WTC11 (cell line): ENCODE data around the gene SORCS2. TPM values are rescaled to one million over a fixed set of nuclear protein-coding genes. Genes with fewer than 3 reads are reported as not detected.

Source experiments
- ATAC-seq: fragments of 200-7000 bp; cut with Tn5 transposase; 2 replicates; pipeline ENCODE4 v1.10.0; 2021; ENCODE audit warnings: mild to moderate bottlenecking, moderate library complexity
- CTCF ChIA-PET: fragments of 300-600 bp; sonication (Branson Sonifier 250); formaldehyde crosslinking; loops from one replicate; lab custom pipeline; 2021; ENCODE audit warnings: antibody characterized with exemption; lab: Charles Lee
- POLR2A ChIA-PET: fragments of 350-600 bp; sonication (Branson Sonifier 250); formaldehyde crosslinking; loops from one replicate; lab custom pipeline; 2021; ENCODE audit warnings: antibody characterized with exemption; lab: Charles Lee
- DNase-seq: peaks from one replicate; pipeline ENCODE4 v3.0.0; 2021; ENCODE audit warnings: low spot score
- H3K27ac Mint-ChIP-seq: 2 replicates; pipeline ENCODE4 v1.8.0; 2021; ENCODE audit warnings: mixed read lengths
- H3K27me3 Mint-ChIP-seq: 2 replicates; pipeline ENCODE4 v1.8.0; 2021; ENCODE audit warnings: low read depth, mild to moderate bottlenecking, moderate library complexity, mixed read lengths
- H3K36me3 Mint-ChIP-seq: 2 replicates; pipeline ENCODE4 v1.8.0; 2021; ENCODE audit warnings: mixed read lengths
- H3K4me1 Mint-ChIP-seq: 2 replicates; pipeline ENCODE4 v1.8.0; 2022; ENCODE audit warnings: mixed read lengths
- H3K4me3 Mint-ChIP-seq: 2 replicates; pipeline ENCODE4 v1.8.0; 2021; ENCODE audit warnings: mild to moderate bottlenecking, moderate library complexity, mixed read lengths
- H3K9me3 Mint-ChIP-seq: 2 replicates; pipeline ENCODE4 v1.8.0; 2021; ENCODE audit warnings: mixed read lengths
- ATF1 ChIP-seq: sonication (generic); formaldehyde crosslinking; IDR thresholded peaks from 2 replicates; pipeline ENCODE4 v1.8.1; 2023; ENCODE audit warnings: mild to moderate bottlenecking, moderate library complexity, missing genetic modification reagents
- CREM ChIP-seq: sonication (generic); formaldehyde crosslinking; IDR thresholded peaks from 2 replicates; pipeline ENCODE4 v1.8.1; 2022; ENCODE audit warnings: mild to moderate bottlenecking, missing genetic modification reagents, moderate library complexity
- ESRRA ChIP-seq: sonication (generic); formaldehyde crosslinking; IDR thresholded peaks from 2 replicates; pipeline ENCODE4 v1.8.1; 2022; ENCODE audit warnings: mild to moderate bottlenecking, missing genetic modification reagents, borderline replicate concordance
- GABPB1 ChIP-seq: sonication (generic); formaldehyde crosslinking; IDR thresholded peaks from 2 replicates; pipeline ENCODE4 v1.8.1; 2023; ENCODE audit warnings: mild to moderate bottlenecking, missing genetic modification reagents
- GTF2I ChIP-seq: fragments of 250-450 bp; sonication (Bioruptor Pico); conservative IDR thresholded peaks from 2 replicates; pipeline ENCODE4 v1.4.0; 2021; ENCODE audit warnings: mild to moderate bottlenecking
- JAZF1 ChIP-seq: fragments of 250-450 bp; sonication (Bioruptor Pico); IDR thresholded peaks from 2 replicates; pipeline ENCODE4 v1.9.0; 2021; ENCODE audit warnings: moderate library complexity, mild to moderate bottlenecking, inconsistent platforms
- NFE2L1 ChIP-seq: sonication (generic); formaldehyde crosslinking; IDR thresholded peaks from 2 replicates; pipeline ENCODE4 v1.8.1; 2023; ENCODE audit warnings: missing genetic modification reagents
- NR3C1 ChIP-seq: sonication (generic); formaldehyde crosslinking; conservative IDR thresholded peaks from 2 replicates; pipeline ENCODE4 v1.8.1; 2023; ENCODE audit warnings: low read depth, mild to moderate bottlenecking, missing genetic modification reagents
- RELA ChIP-seq: sonication (generic); formaldehyde crosslinking; IDR thresholded peaks from 2 replicates; pipeline ENCODE4 v1.8.1; 2022; ENCODE audit warnings: missing genetic modification reagents, mild to moderate bottlenecking, borderline replicate concordance
- TEAD4 ChIP-seq: sonication (generic); formaldehyde crosslinking; IDR thresholded peaks from 2 replicates; pipeline ENCODE4 v1.8.0; 2022; ENCODE audit warnings: mild to moderate bottlenecking, missing genetic modification reagents
- ZNF671 ChIP-seq: fragments of 250-450 bp; sonication (Bioruptor Pico); IDR thresholded peaks from 2 replicates; pipeline ENCODE4 v1.8.0; 2021; ENCODE audit warnings: mild to moderate bottlenecking
- total RNA-seq: library from RNA; stranded (reverse); gene quantifications from 3 replicates; pipeline ENCODE4 v1.2.3, GENCODE V29; 2021
- TF ChIP-seq, protein P1 (sequence below): sonication (generic); formaldehyde crosslinking; IDR thresholded peaks from 2 replicates; pipeline ENCODE4 v1.8.0; 2023; ENCODE audit warnings: missing genetic modification reagents
- TF ChIP-seq, protein P2 (sequence below): sonication (generic); formaldehyde crosslinking; IDR thresholded peaks from 2 replicates; pipeline ENCODE4 v1.8.1; 2023; ENCODE audit warnings: mild to moderate bottlenecking, missing genetic modification reagents, moderate library complexity
- TF ChIP-seq, protein P3 (sequence below): fragments of 200-600 bp; IDR thresholded peaks from 2 replicates; pipeline ENCODE4 v1.8.0; 2022; ENCODE audit warnings: antibody characterized with exemption
- TF ChIP-seq, protein P4 (sequence below): sonication (generic); formaldehyde crosslinking; IDR thresholded peaks from 2 replicates; pipeline ENCODE4 v1.8.1; 2022; ENCODE audit warnings: missing genetic modification reagents, borderline replicate concordance
- TF ChIP-seq, protein P5 (sequence below): sonication (generic); formaldehyde crosslinking; IDR thresholded peaks from 2 replicates; pipeline ENCODE4 v1.8.1; 2022; ENCODE audit warnings: mild to moderate bottlenecking, missing genetic modification reagents, moderate library complexity, borderline replicate concordance
- TF ChIP-seq, protein P6 (sequence below): sonication (generic); formaldehyde crosslinking; IDR thresholded peaks from 2 replicates; pipeline ENCODE4 v1.8.0; 2022; ENCODE audit warnings: mild to moderate bottlenecking, missing genetic modification reagents
- TF ChIP-seq, protein P7 (sequence below): sonication (generic); formaldehyde crosslinking; conservative IDR thresholded peaks from 2 replicates; pipeline ENCODE4 v1.8.1; 2022; ENCODE audit warnings: mild to moderate bottlenecking, missing genetic modification reagents
- TF ChIP-seq, protein P8 (sequence below): fragments of 250-450 bp; sonication (Bioruptor Pico); IDR thresholded peaks from 2 replicates; pipeline ENCODE4 v1.9.0; 2021; ENCODE audit warnings: mild to moderate bottlenecking
- TF ChIP-seq, protein P9 (sequence below): sonication (generic); formaldehyde crosslinking; IDR thresholded peaks from 2 replicates; pipeline ENCODE4 v1.8.0; 2022; ENCODE audit warnings: mild to moderate bottlenecking, missing genetic modification reagents

Gene SORCS2
- total RNA-seq, 1 experiment from 2014 or later: 6.6 TPM

DNA sequence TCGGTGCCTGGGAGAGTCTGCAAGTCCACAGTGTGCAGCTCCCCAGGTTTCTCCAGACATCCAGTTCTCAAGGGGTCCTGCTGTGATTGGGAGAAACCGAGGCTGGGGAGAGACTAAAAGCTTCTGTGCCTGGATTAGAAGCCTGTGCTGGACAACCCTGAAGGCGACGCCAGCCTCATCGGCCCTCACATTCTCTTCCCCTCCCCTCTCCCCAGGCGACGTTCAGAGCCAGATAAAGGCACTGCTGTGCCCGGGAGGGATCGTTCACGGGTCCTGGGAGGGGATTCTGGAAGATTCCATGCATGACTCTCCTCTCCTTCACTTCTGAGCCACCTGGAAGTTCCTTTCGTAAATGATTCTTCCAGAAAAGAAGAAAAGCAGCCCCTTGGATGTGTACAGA is 114.6 kb downstream of the SORCS2 start (continued):
- TF ChIP-seq, protein P1, sequence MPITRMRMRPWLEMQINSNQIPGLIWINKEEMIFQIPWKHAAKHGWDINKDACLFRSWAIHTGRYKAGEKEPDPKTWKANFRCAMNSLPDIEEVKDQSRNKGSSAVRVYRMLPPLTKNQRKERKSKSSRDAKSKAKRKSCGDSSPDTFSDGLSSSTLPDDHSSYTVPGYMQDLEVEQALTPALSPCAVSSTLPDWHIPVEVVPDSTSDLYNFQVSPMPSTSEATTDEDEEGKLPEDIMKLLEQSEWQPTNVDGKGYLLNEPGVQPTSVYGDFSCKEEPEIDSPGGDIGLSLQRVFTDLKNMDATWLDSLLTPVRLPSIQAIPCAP: no peak
- TF ChIP-seq JAZF1 (CRISPR knock-in tag) (no peak), GABPB1 (CRISPR knock-in tag) (no peak), ESRRA (CRISPR knock-in tag) (no peak)
- TF ChIP-seq, protein P2, sequence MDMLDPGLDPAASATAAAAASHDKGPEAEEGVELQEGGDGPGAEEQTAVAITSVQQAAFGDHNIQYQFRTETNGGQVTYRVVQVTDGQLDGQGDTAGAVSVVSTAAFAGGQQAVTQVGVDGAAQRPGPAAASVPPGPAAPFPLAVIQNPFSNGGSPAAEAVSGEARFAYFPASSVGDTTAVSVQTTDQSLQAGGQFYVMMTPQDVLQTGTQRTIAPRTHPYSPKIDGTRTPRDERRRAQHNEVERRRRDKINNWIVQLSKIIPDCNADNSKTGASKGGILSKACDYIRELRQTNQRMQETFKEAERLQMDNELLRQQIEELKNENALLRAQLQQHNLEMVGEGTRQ (CRISPR knock-in tag): no peak
- TF ChIP-seq, protein P3, sequence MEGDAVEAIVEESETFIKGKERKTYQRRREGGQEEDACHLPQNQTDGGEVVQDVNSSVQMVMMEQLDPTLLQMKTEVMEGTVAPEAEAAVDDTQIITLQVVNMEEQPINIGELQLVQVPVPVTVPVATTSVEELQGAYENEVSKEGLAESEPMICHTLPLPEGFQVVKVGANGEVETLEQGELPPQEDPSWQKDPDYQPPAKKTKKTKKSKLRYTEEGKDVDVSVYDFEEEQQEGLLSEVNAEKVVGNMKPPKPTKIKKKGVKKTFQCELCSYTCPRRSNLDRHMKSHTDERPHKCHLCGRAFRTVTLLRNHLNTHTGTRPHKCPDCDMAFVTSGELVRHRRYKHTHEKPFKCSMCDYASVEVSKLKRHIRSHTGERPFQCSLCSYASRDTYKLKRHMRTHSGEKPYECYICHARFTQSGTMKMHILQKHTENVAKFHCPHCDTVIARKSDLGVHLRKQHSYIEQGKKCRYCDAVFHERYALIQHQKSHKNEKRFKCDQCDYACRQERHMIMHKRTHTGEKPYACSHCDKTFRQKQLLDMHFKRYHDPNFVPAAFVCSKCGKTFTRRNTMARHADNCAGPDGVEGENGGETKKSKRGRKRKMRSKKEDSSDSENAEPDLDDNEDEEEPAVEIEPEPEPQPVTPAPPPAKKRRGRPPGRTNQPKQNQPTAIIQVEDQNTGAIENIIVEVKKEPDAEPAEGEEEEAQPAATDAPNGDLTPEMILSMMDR: no peak

DNA sequence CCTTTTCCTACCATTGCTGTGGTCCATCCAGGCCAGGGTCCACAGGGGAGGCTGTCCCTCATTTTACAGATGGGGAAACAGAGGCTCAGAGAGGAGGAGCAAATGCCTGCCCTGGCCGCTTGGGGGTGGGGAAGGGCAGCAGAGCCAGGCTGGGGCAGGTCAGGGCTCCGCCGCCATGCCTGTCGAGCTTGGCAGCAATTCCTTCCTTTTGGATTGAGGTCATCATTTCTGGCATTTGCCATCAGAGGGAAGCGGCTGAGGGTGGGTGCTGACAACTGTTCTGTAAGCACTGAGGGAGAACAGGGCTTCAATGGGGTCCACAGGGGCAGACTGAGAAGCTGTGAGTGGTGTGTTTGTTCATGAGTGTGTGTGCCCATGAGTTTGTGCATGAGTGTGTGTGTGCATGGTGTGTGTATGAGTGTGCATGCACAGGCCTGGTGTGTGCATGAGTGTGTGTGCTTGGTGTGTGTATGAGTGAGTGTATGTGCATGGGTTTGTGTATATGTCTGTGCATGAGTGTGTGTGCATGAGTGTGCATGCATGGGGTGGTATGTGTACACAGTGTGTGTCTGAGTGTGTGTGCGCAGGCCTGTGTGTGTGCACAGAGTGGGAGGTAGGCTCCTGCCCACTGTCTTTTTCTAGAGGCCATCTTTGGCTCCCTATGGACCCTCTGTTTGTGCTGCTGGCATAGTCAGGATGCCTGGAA is 115.2 kb downstream of the SORCS2 start:
- H3K9me3 Mint-ChIP-seq: no peaks in the 10 kb centered on the region
- H3K4me1 Mint-ChIP-seq: peaks cover 15% of the 10 kb centered on the region
- H3K27ac Mint-ChIP-seq: peak overlapping the region; percentile 66; the same call in 1 of the 2 replicates
- H3K27me3 Mint-ChIP-seq: no peaks in the 10 kb centered on the region
- POLR2A ChIA-PET: no interaction called here
- ATAC-seq (no peak), DNase-seq (no peak)
- TF ChIP-seq, protein P4, sequence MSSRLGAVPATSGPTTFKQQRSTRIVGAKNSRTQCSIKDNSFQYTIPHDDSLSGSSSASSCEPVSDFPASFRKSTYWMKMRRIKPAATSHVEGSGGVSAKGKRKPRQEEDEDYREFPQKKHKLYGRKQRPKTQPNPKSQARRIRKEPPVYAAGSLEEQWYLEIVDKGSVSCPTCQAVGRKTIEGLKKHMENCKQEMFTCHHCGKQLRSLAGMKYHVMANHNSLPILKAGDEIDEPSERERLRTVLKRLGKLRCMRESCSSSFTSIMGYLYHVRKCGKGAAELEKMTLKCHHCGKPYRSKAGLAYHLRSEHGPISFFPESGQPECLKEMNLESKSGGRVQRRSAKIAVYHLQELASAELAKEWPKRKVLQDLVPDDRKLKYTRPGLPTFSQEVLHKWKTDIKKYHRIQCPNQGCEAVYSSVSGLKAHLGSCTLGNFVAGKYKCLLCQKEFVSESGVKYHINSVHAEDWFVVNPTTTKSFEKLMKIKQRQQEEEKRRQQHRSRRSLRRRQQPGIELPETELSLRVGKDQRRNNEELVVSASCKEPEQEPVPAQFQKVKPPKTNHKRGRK (CRISPR knock-in tag): no peak
- TF ChIP-seq, protein P5, sequence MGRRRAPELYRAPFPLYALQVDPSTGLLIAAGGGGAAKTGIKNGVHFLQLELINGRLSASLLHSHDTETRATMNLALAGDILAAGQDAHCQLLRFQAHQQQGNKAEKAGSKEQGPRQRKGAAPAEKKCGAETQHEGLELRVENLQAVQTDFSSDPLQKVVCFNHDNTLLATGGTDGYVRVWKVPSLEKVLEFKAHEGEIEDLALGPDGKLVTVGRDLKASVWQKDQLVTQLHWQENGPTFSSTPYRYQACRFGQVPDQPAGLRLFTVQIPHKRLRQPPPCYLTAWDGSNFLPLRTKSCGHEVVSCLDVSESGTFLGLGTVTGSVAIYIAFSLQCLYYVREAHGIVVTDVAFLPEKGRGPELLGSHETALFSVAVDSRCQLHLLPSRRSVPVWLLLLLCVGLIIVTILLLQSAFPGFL (CRISPR knock-in tag): no peak
- TF ChIP-seq RELA (no peak), NR3C1 (CRISPR knock-in tag) (no peak), NFE2L1 (CRISPR knock-in tag) (no peak), GTF2I (CRISPR knock-in tag) (no peak), CREM (CRISPR knock-in tag) (no peak), ZNF671 (no peak)
- TF ChIP-seq, protein P6, sequence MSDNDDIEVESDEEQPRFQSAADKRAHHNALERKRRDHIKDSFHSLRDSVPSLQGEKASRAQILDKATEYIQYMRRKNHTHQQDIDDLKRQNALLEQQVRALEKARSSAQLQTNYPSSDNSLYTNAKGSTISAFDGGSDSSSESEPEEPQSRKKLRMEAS (CRISPR knock-in tag): no peak
- H3K4me3 Mint-ChIP-seq: no peak overlapping the region
- no peaks in the 10 kb centered on the region for H3K36me3 Mint-ChIP-seq
- CTCF ChIA-PET: interaction anchor here (0.7 kb wide), 1 partner anchor 29 kb away, joined by 3 read pairs; no protein-coding TSS in a partner anchor

DNA sequence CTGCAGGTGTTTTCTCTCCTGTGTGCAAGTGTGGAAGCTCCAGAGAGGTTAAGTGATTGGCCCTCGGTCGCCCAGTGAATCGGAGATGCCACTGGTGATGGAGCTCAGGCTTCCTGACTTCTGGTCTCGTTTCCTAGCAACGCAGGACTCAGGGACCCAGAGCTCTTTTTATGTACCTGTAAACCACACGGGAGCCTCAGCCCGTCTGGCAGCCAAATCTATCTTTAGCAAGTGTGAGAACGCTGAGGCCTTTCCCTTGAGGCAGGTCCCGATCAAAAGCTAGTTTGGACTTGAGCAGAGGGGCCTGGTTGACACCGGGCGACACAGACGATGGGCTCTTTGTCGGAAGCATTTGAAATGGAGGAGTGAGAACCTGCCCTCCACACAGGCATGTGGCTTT is 116.8 kb downstream of the SORCS2 start:
- ChIA-PET POLR2A (no interaction called here), CTCF (interaction anchor here (0.8 to 2.4 kb wide), 3 partner anchors 26 to 117 kb away, joined by 3 to 11 read pairs (median 3); no protein-coding TSS in a partner anchor)
- ATAC-seq (no peak), DNase-seq (no peak)
- no peaks in the 10 kb centered on the region for H3K27me3 Mint-ChIP-seq
- no peak overlapping the region for H3K4me3 Mint-ChIP-seq
- H3K36me3 Mint-ChIP-seq: no peaks in the 10 kb centered on the region
- H3K9me3 Mint-ChIP-seq: no peaks in the 10 kb centered on the region
- peaks cover 22% of the 10 kb centered on the region for H3K4me1 Mint-ChIP-seq
- H3K27ac Mint-ChIP-seq: no peak overlapping the region; the same call in 1 of the 2 replicates
- TF ChIP-seq TEAD4 (CRISPR knock-in tag) (no peak), ATF1 (CRISPR knock-in tag) (no peak)
- TF ChIP-seq, protein P7, sequence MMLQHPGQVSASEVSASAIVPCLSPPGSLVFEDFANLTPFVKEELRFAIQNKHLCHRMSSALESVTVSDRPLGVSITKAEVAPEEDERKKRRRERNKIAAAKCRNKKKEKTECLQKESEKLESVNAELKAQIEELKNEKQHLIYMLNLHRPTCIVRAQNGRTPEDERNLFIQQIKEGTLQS (CRISPR knock-in tag): no peak
- TF ChIP-seq, protein P8, sequence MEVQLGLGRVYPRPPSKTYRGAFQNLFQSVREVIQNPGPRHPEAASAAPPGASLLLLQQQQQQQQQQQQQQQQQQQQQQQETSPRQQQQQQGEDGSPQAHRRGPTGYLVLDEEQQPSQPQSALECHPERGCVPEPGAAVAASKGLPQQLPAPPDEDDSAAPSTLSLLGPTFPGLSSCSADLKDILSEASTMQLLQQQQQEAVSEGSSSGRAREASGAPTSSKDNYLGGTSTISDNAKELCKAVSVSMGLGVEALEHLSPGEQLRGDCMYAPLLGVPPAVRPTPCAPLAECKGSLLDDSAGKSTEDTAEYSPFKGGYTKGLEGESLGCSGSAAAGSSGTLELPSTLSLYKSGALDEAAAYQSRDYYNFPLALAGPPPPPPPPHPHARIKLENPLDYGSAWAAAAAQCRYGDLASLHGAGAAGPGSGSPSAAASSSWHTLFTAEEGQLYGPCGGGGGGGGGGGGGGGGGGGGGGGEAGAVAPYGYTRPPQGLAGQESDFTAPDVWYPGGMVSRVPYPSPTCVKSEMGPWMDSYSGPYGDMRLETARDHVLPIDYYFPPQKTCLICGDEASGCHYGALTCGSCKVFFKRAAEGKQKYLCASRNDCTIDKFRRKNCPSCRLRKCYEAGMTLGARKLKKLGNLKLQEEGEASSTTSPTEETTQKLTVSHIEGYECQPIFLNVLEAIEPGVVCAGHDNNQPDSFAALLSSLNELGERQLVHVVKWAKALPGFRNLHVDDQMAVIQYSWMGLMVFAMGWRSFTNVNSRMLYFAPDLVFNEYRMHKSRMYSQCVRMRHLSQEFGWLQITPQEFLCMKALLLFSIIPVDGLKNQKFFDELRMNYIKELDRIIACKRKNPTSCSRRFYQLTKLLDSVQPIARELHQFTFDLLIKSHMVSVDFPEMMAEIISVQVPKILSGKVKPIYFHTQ (CRISPR knock-in tag): no peak
- TF ChIP-seq, protein P9, sequence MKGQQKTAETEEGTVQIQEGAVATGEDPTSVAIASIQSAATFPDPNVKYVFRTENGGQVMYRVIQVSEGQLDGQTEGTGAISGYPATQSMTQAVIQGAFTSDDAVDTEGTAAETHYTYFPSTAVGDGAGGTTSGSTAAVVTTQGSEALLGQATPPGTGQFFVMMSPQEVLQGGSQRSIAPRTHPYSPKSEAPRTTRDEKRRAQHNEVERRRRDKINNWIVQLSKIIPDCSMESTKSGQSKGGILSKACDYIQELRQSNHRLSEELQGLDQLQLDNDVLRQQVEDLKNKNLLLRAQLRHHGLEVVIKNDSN: no peak
